ENCODE data around the gene TMEM200A.
"Not testable (repeated sequence)": the region's sequence is repeated elsewhere in the genome, so short reads cannot be mapped to it uniquely, and the experiment has no call there.

TMEM200A gene

DNA sequence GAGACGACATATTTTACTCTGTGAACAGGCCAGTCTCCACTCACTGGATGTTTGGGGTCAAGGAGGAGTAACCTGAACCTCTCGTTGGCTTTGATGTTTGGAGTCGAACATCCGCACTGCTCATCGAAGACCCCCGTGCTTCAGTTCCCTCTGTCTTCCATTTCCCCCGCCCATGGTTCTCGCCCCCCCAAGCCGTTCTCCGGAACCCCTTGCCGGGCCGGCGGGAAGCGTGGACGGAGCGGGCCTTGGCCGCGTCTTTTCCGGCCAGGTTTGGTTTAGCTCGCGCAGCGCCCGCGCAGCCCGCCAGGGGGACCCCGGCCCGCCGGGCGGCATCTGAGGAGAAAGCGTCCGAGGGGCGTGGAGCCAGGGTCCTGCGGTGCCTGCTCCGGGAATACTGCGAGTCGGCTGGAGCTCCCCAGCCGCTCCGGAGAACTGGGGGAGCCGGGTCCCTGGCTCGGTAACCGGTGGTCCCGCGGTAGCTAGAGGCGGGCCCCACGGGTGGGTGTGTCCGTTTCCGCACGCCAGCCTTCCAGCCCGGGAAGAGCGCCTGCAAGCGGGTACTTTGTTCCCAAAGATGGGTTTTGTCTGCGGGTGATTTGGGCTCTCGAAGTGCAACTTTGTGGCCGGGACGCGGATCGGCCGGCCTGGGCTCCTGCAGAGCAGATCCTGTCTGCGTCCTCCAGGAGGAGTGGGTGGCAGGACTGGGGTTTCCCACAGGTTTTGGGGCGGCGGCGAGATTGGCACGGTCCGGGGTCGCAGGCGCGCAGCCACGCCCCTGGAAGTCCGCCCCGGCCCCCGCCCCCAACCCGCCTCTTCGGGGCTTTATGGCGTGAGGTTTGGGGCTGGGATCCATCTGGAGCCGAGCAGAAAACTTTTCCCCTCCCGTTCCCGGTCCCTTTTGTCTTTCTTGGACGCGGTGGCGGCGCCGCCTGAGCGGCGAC is at the start of gene TMEM200A:
TSS of gene TMEM200A (plus strand) at position 852 of the 941 bp plus-strand sequence. CDS start 74,406 bp downstream, outside the sequence.
- H3K27ac ChIP-seq: no peak within 1 kb of the TSS
- TF ChIP-seq, protein P1, sequence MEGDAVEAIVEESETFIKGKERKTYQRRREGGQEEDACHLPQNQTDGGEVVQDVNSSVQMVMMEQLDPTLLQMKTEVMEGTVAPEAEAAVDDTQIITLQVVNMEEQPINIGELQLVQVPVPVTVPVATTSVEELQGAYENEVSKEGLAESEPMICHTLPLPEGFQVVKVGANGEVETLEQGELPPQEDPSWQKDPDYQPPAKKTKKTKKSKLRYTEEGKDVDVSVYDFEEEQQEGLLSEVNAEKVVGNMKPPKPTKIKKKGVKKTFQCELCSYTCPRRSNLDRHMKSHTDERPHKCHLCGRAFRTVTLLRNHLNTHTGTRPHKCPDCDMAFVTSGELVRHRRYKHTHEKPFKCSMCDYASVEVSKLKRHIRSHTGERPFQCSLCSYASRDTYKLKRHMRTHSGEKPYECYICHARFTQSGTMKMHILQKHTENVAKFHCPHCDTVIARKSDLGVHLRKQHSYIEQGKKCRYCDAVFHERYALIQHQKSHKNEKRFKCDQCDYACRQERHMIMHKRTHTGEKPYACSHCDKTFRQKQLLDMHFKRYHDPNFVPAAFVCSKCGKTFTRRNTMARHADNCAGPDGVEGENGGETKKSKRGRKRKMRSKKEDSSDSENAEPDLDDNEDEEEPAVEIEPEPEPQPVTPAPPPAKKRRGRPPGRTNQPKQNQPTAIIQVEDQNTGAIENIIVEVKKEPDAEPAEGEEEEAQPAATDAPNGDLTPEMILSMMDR (conservative IDR thresholded peaks at IDR 0.05): peak; percentile 79
- TF ChIP-seq ZFX (IDR thresholded peaks at IDR 0.05): no peak

DNA sequence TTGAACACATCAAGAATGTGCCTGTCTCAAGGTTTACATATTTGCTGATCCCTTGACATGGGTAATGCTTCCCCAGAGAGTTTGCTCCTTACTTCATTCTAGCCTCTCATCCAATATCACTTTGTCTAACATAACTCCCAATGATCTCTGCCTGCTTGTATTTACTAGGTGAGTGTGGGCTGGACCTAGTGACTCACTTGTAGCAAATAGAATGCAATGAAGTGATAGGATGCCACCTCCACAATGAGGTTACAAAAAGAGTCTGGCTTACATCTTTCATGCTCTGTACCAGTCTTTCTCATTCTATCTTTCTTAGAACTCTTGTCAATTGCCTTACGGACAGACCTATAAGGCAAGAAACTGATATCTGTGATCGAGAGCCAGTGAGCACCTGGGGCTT is 44.9 kb upstream of the TMEM200A start:
- no peak overlapping the region for H3K27ac ChIP-seq
- TF ChIP-seq ZFX (IDR thresholded peaks at IDR 0.05): no peak
- TF ChIP-seq, protein P1 (conservative IDR thresholded peaks at IDR 0.05): no peak

DNA sequence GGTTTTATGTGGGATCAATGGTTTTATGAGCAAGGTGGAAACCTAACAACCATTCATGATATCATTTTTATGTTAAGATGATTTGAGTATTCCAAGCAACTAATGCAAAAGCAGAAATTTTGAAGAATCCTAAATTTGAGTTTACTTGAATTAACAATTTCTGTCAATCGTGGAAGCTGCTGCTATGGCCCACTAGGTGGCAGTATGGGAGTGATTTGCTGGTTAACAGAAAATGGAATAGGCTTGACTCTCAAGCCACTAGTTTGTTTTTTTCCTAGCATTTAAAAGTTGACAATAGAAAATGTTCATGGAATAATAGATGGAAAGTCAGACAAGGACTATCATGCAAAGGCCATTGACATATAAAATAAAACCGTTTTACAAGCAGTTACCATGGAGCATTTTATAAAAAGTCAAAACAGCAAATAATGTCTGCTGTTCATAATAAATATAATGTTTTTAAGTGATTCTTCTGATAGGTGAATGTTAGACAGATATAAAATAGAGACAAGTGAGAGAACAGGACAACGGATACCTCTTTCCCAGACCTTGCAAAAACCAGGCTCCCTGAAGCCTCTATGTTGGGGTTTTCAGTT is 43.0 kb upstream of the TMEM200A start:
- TF ChIP-seq, protein P1 (conservative IDR thresholded peaks at IDR 0.05): peak; percentile 89
- no peak for TF ChIP-seq ZFX (IDR thresholded peaks at IDR 0.05)
- no peak overlapping the region for H3K27ac ChIP-seq

DNA sequence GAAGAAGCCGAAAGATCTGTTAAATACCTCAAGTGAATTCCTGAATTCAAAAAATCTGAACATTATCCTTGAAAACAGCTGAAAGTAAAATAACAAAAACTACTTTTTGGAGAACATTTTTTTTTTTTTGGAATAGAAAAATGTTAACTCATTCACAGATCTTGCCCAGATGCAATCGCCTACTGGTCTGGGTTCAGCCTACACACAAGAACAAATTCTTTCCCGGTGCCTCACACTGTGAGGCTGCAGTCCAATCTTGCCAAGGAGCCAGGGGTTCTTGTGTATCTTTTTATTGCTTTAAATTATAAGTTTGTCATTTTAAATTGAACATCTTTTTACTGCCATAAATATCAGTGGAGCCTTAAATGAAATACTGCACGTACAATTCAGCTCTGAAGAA is 41.2 kb upstream of the TMEM200A start:
- TF ChIP-seq, protein P1 (conservative IDR thresholded peaks at IDR 0.05): no peak
- TF ChIP-seq ZFX (IDR thresholded peaks at IDR 0.05): no peak
- no peak overlapping the region for H3K27ac ChIP-seq

DNA sequence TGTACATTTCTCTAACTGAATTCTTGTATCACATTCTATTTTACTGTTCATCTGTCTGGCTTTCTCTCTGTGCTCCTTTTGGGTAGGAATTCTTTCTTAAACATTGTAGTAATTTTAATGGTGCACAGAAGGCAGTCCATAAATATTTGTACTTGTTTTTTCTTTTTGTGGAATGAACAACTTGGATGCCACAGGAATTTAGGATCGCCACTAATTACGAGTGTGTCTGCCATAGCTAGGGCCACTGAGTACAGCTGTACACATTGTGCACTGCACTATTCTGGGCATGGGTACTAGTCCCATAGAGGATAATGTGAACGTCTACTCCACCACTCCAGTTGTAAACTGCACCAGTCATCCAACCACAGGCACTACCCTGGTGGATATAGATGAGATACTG is 39.3 kb upstream of the TMEM200A start:
- no peak overlapping the region for H3K27ac ChIP-seq
- no peak for TF ChIP-seq ZFX (IDR thresholded peaks at IDR 0.05)
- TF ChIP-seq, protein P1 (conservative IDR thresholded peaks at IDR 0.05): no peak

DNA sequence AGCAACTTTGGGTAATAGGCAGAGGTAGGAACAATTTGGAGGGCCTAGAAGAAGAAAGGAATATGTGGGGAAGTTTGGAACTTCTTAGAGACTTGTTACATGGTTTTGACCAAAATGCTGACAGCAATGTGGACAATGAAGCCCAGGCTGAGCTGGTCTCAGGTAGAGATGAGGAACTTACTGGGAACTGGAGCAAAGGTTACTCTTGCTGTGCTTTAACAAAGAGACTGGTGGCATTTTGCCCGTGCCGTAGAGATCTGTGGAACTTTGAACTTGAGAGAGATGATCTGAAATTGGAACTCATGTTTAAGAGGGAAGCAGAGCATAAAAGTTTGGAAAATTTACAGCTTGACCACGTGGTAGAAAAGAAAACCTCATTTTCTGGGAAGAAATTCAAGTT is 28.3 kb upstream of the TMEM200A start:
- H3K27ac ChIP-seq: no peak overlapping the region
- TF ChIP-seq, protein P1 (conservative IDR thresholded peaks at IDR 0.05): no peak
- no peak for TF ChIP-seq ZFX (IDR thresholded peaks at IDR 0.05)

DNA sequence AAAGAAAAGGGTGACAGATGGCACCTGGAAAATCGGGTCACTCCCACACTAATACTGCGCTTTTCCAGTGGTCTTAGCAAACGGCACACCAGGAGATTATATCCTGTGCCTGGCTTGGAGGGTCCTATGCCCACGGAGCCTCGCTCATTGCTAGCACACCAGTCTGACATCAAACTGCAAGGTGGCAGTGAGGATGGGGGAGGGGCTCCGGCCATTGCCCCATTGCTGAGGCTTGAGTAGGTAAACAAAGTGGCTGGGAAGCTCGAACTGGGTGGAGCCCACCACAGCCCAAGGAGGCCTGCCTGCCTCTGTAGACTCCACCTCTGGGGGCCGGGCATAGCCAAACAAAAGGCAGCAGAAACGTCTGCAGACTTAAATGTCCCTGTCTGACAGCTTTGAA is 19.5 kb upstream of the TMEM200A start:
- not testable (repeated sequence) for H3K27ac ChIP-seq
